Measurements from ENCODE around the gene MACF1.

DNA sequence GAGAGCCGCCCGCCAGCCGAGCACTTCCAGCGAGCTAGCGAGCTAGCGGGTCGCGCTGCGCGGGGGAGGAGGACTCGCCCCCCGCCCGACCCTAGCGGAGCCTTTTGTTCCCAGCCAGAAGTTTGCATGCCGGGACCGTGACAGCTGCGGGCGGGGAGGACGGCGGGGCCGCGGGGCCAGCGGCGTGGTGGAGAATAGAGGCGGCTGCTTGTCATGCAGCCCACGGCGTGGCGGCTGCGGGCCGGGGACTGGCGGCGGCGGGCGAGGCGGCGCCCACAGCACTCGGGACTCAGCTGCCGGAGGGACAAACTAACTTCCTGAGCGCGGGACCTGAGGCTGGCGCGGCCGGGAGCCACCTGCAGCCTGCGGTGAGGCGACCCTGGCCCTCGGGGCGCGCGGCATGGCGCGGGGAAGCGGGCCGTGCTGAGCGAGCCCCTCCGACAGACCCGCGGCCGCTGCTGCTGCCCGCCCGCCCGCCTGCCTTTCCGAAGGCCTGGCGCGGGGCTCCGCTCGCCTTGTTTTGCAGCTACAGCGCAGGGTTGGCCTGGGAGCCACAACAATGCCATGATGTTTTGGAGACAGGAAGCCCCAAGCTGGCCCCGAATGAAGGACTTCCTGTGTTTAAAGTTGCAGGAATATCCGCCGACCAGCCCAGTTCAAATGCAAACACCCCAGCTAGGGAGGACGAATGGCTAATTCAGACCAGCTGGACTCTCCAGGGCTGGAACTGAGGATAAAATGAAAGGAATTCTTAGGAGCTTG, 204.7 kb downstream of the MACF1 start:
- TF ChIP-seq, protein P1, sequence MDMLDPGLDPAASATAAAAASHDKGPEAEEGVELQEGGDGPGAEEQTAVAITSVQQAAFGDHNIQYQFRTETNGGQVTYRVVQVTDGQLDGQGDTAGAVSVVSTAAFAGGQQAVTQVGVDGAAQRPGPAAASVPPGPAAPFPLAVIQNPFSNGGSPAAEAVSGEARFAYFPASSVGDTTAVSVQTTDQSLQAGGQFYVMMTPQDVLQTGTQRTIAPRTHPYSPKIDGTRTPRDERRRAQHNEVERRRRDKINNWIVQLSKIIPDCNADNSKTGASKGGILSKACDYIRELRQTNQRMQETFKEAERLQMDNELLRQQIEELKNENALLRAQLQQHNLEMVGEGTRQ (IDR thresholded peaks at IDR 0.05; ENCODE audit: borderline replicate concordance, low read depth, low read length), result no peak
- TF ChIP-seq YY1 (IDR thresholded peaks at IDR 0.05; ENCODE audit: low read depth), result no peak
- no peak for TF ChIP-seq CTCF (IDR thresholded peaks at IDR 0.05)
- TF ChIP-seq TEAD4 (IDR thresholded peaks at IDR 0.05; ENCODE audit: borderline replicate concordance, insufficient read depth), result no peak
- TF ChIP-seq MXI1 (IDR thresholded peaks at IDR 0.05; ENCODE audit: low read depth, low read length), result peak; percentile 87
- peak; percentile 77 for TF ChIP-seq TCF12 (IDR thresholded peaks at IDR 0.05)
- TF ChIP-seq, protein P2, sequence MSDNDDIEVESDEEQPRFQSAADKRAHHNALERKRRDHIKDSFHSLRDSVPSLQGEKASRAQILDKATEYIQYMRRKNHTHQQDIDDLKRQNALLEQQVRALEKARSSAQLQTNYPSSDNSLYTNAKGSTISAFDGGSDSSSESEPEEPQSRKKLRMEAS (IDR thresholded peaks at IDR 0.05; ENCODE audit: low read depth), result peak; percentile 36; the same call in 1 of the 2 replicates
- TF ChIP-seq EZH2phosphoT487 (IDR thresholded peaks at IDR 0.05; ENCODE audit: borderline replicate concordance, low read depth), result no peak
- TF ChIP-seq EP300 (IDR thresholded peaks at IDR 0.05; ENCODE audit: borderline replicate concordance in 1 of 2, low read depth in 1 of 2, low read length in 1 of 2), result no peak
- no peak for TF ChIP-seq POLR2AphosphoS5 (IDR thresholded peaks at IDR 0.05; ENCODE audit: low read depth, low read length)

Data from SK-N-SH (cell line).